Placental pericyte (primary cell): ENCODE results near the gene SPSB2. TPM values are rescaled to one million over a fixed set of nuclear protein-coding genes. Genes with fewer than 3 reads are reported as not detected.

ENCODE experiments used
- total RNA-seq: library from RNA; depleted of rRNA; stranded (reverse); fragments of >200 nt; gene quantifications from 2 replicates; pipeline ENCODE4 v1.2.3, GENCODE V29; 2012

SPSB2 gene, protein sequence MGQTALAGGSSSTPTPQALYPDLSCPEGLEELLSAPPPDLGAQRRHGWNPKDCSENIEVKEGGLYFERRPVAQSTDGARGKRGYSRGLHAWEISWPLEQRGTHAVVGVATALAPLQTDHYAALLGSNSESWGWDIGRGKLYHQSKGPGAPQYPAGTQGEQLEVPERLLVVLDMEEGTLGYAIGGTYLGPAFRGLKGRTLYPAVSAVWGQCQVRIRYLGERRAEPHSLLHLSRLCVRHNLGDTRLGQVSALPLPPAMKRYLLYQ
- 8.2 and 8.5 TPM in 2 replicates for total RNA-seq

GRCh38 chr12:6873094-6874014 is at the start of gene SPSB2:
Gene SPSB2 (minus strand): TSS chr12:6873303. CDS start chr12:6872901, 402 bp downstream.

DNA sequence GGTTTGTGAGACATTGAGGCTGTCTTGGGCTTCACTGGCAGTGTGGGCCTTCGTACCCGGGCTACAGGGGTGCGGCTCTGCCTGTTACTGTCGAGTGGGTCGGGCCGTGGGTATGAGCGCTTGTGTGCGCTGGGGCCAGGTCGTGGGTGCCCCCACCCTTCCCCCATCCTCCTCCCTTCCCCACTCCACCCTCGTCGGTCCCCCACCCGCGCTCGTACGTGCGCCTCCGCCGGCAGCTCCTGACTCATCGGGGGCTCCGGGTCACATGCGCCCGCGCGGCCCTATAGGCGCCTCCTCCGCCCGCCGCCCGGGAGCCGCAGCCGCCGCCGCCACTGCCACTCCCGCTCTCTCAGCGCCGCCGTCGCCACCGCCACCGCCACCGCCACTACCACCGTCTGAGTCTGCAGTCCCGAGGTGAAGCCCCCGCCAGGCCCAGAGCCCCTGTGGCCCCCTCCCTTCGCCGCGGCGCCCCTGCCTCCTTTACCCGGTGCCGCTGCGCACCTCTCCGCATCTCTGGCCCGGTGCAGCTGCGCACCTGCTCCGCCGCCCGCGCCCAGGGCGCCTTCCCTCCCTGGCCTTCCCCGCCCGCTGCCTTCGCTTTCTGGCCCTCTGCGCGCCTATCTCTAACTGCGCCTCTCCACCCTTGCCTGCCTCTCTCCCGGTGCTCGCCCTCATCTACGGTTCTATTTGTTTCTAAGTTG is 41.3 kb upstream of the SPSB2 start, which contains the start of gene ENO2:
Gene ENO2, plus strand, starts transcription at position 335 of the 701 bp plus-strand sequence. CDS start 1,253 bp downstream, outside the sequence.

DNA sequence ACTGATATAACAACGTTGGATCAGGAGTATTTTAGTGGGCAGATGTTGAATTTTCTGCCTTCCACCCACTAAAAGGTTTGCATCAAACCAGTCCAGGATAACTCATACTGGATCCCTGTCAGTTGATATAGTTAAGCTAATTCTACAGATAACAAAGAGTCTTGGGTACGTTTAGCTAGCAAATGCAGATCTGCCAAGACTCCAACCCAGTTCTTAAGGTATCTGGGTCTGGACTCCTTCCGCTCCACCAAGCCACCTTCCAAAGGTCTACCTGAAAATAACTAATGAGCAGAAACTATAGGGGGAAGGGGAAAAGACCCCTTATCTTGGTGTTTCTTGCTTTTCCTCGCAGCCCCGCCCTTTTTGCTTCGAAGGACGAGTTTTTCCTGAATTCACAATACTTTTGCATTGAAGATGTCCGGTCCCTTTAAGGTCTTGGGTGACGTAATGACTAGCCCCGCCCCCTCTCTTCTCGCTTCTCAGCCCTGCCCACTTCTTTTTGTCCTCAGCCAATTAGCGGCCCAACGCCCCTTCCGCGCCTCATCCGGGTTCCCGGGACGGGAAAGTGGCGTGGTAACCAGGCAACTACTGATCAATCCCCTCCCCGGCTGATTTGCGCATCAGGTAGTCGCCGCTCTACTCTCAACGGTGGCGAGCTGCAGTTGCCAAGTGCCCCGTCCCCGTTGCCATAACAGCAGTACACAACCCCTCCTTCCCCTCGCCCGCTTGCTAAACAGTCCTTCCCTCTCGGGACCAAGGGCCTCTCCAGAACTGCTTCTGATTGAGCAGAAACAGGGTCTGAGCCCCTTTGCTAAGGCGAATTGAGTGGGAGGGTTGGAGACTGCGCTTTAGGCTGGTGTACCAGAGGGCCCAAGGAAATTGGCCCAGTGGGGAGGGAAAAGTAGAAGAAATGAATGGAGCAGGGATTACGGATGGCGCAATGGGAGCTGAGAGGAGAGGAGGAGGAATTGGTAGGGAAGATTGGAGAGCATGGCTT is 31.5 kb upstream of the SPSB2 start, which contains the start of gene LRRC23:
Gene LRRC23, plus strand, starts transcription at position 543 of the 997 bp plus-strand sequence. CDS start 812 bp downstream, outside the sequence.

GRCh38 chr12:6867413-6868210 is 5.5 kb downstream of the SPSB2 start, which contains the start of gene TPI1:
Gene TPI1 (plus strand): TSS chr12:6867531. CDS start chr12:6867567, 36 bp downstream.

GRCh38 chr12:6851921-6852650 is 21.0 kb downstream of the SPSB2 start, which contains the start of gene USP5:
Gene USP5 (plus strand): TSS chr12:6852150. CDS start chr12:6852180, 30 bp downstream.

DNA sequence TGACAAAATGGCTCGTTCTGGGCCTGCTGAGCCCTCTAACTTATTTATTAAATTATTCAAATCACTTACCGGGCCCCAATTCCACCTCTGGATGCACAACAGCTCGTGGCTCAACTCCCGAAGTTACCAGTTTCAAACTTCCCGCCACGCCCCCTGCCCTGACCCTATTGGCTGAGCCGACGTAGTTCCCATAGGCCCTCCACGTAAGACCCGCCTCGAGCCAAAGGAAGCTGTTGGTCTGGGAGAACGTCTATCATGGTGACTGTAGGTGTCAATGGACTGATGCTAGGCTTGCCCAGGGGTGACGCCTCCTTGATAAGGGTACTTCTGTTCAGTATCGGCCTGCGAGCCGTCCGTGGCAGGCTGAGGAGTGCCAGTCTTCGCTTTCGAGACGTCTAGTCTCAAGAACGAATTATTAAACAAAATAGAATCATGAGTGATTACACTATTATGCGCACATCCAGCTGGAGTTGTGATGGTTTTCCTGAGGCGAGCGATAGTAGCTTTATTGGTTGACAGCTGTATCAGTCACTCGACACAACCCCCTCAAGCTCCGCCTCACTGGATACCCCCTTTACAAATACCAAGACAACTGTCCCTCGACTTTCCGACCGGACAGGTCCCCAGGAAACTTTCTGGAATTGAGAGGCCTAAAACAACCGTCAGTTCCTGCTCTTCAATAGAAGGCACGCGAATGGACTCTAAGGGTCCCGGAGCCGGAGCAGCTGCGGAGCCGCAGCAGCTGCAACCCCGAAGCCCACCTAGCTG is 21.8 kb downstream of the SPSB2 start, which contains the start of gene CDCA3:
Gene CDCA3, minus strand, starts transcription at position 134 of the 768 bp plus-strand sequence. CDS start 334 bp downstream, outside the sequence.

DNA sequence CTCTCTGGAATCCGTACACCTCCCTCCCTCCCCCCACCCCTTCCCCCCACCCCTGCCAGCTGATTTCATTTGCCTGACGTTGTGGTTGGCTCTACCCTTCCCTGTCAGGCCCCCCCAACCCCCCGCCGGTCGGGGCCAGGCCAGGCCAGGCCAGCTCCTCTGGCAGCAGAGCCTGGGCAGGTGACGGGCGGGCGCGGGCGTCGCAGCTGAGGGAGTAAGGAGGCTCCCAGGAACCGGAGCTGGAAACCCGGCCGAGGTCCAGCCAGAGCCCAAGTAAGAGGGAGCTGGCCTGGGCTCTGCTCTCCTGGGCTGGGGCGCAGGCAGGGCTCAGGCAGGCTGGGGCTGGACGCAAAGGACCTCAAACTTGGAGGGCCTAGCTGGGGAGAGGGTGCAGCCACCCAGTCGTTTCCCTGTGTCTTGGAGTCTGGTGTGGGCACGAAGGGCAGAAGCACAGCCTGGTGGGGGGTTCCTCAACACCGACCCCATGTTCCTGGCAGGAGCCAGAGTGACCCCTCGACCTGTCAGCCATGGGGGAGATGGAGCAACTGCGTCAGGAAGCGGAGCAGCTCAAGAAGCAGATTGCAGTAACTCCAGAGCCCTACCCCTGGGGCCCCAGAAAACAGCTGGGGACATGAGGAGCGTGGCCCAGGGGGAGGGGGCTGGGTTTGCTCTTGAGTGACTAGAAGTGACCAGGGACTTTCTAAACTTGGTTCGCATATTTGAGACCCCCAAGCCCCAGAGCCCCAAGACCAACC is 32.2 kb downstream of the SPSB2 start, which contains the start of gene GNB3:
Gene GNB3, plus strand, starts transcription at position 165 of the 755 bp plus-strand sequence. Its CDS starts 363 bp downstream, at position 528.

DNA sequence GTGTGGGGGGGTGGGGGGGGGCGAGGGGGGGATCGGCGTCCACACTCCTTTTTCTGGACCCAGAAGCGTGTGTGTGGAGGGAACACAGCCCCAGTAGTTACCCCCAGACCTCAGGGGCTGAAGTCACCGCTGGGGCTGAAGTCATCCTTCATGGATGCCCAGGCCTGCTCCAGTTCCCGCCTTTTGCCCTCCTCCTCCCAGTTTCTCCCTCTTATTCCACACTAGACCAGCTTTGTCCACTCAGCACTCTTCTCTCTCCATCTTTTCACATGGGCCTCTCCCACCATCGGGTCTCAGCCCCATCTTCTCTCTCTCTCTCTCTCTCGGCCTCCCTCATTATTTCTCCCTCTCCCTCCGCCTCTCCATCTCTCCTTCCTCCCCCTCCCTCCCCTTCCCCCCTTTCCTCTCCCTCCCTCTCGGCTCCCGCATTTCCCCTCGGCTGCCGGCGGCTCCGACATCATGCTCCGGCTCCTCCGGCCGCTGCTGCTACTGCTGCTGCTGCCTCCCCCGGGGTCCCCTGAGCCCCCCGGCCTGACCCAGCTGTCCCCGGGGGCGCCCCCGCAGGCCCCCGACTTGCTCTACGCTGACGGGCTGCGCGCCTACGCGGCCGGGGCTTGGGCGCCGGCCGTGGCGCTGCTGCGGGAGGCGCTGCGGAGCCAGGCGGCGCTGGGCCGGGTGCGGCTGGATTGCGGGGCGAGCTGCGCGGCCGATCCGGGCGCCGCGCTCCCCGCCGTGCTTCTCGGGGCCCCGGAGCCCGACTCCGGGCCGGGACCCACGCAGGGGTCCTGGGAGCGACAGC is 44.9 kb downstream of the SPSB2 start, which contains the start of gene P3H3:
Gene P3H3, plus strand, starts transcription at position 426 of the 799 bp plus-strand sequence. Its CDS starts 34 bp downstream, at position 460.

DNA sequence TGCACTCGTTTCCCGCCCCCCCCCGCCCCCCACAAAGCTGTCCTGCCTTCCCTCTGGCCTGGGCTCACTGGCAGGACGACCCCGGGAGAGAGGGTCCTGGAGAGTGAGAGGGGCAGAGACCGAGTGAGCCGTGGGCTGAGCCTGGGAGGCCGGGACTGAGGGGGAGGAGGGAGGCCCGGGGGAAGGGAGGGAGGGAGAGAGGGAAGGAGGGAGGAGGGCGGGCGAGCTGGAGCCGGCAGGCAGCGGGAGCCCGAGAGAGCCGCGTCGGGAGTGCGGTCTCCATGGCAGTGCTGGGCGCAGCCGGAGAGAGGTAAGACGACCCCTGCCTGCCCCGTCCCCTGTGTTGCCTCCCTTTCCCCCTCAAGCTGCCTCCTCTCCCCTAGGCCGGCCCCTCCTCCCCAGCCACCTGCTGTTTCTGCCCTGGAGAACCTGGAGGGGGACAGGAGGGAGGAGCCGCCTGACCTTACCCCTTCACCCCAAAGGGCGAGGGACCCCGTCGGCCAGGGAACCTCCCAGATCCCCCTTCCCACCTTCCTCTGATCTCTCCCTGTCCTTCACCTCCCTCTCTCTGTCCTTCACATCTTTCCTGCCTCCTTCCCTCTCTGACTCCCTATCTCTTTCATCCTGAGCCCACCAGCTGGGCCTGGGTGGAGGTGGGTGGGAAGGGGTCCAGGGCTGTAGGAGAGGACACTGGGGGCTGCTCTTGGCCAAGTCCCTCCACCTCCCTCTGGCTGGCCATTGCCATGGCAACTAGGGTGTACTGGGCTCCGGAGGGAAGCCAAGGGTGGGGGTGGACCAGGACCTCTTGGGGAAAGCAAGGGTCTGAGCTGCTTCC is 51.3 kb downstream of the SPSB2 start, which contains the start of gene GPR162:
Gene GPR162, plus strand, starts transcription at position 231 of the 835 bp plus-strand sequence. CDS start 2,078 bp downstream, outside the sequence.

Other genes starting within 250 kb of the SPSB2 start
- gene LPAR5, start 237.3 kb downstream of the SPSB2 start, total RNA-seq, result not detected in 2 replicates
- under 0.01 and 0.14 TPM in 2 replicates for gene ACRBP, start 225.9 kb downstream of the SPSB2 start, total RNA-seq
- 23.2 and 64.3 TPM in 2 replicates for gene ING4, start 210.2 kb downstream of the SPSB2 start, total RNA-seq
- gene ZNF384, start 183.9 kb downstream of the SPSB2 start, total RNA-seq, result 30.6 and 31.5 TPM in 2 replicates
- not detected in 2 replicates for gene PIANP, start 172.5 kb downstream of the SPSB2 start, total RNA-seq
- 82.7 and 104 TPM in 2 replicates for gene COPS7A, start 149.3 kb downstream of the SPSB2 start, total RNA-seq
- gene MLF2, start 120.2 kb downstream of the SPSB2 start, total RNA-seq, result 144 and 234 TPM in 2 replicates
- gene PTMS, start 106.9 kb downstream of the SPSB2 start, total RNA-seq, result 113 and 199 TPM in 2 replicates
- gene LAG3, start 100.8 kb downstream of the SPSB2 start, total RNA-seq, result 0.22 and 0.29 TPM in 2 replicates
- 0.57 and 1.1 TPM in 2 replicates for gene CD4, start 83.8 kb downstream of the SPSB2 start, total RNA-seq
- 1.1 TPM in 2 replicates for gene GPR162, start 51.5 kb downstream of the SPSB2 start, total RNA-seq
- 83.3 and 146 TPM in 2 replicates for gene P3H3, start 44.9 kb downstream of the SPSB2 start, total RNA-seq
- 2.0 and 6.2 TPM in 2 replicates for gene GNB3, start 32.4 kb downstream of the SPSB2 start, total RNA-seq
- gene CDCA3, start 22.0 kb downstream of the SPSB2 start, total RNA-seq, result 0.66 and 43.2 TPM in 2 replicates
- 64.3 and 117 TPM in 2 replicates for gene USP5, start 21.2 kb downstream of the SPSB2 start, total RNA-seq
- gene TPI1, start 5.8 kb downstream of the SPSB2 start, total RNA-seq, result 386 and 739 TPM in 2 replicates
- 3.4 and 14.0 TPM in 2 replicates for gene LRRC23, start 31.5 kb upstream of the SPSB2 start, total RNA-seq
- 8.2 and 9.4 TPM in 2 replicates for gene ENO2, start 41.3 kb upstream of the SPSB2 start, total RNA-seq
- 15.6 and 17.9 TPM in 2 replicates for gene ATN1, start 54.7 kb upstream of the SPSB2 start, total RNA-seq
- gene RNU7-1, start 70.5 kb upstream of the SPSB2 start, total RNA-seq, result not detected in 2 replicates
- 69.3 and 175 TPM in 2 replicates for gene C12orf57, start 70.7 kb upstream of the SPSB2 start, total RNA-seq
- gene PTPN6, start 78.1 kb upstream of the SPSB2 start, total RNA-seq, result 0.22 TPM in 1 of 2 replicates, not detected in the other
- gene PHB2, start 97.4 kb upstream of the SPSB2 start, total RNA-seq, result 186 and 248 TPM in 2 replicates
- 38.5 and 41.5 TPM in 2 replicates for gene EMG1, start 97.6 kb upstream of the SPSB2 start, total RNA-seq
- 16.3 and 25.6 TPM in 2 replicates for gene LPCAT3, start 145.2 kb upstream of the SPSB2 start, total RNA-seq
- gene C1S, start 187.4 kb upstream of the SPSB2 start, total RNA-seq, result 40.7 and 172 TPM in 2 replicates
- gene C1R, start 219.1 kb upstream of the SPSB2 start, total RNA-seq, result 23.2 and 300 TPM in 2 replicates
- 15.0 and 34.6 TPM in 2 replicates for gene C1RL, start 235.9 kb upstream of the SPSB2 start, total RNA-seq